BE2C (cell line): ENCODE data around the gene STARD9.

Source experiments
- DNase-seq: peaks from one replicate; pipeline ENCODE4 v3.0.0-alpha.2; 2020
- H3K27me3 ChIP-seq: fragments of 250-450 bp; sonication (Bioruptor Pico); 2 replicates; pipeline ENCODE4 v1.5.1; 2020; ENCODE audit warnings: mild to moderate bottlenecking
- H3K36me3 ChIP-seq: fragments of 250-450 bp; sonication (Bioruptor Pico); 2 replicates; pipeline ENCODE4 v1.5.1; 2020; ENCODE audit warnings: mild to moderate bottlenecking
- H3K4me1 ChIP-seq: fragments of 250-450 bp; sonication (Bioruptor Pico); 2 replicates; pipeline ENCODE4 v1.5.1; 2020
- H3K4me3 ChIP-seq: 2 replicates; pipeline ENCODE4 v1.5.1; 2011; ENCODE audit warnings: low read depth, low read length
- H3K9me3 ChIP-seq: fragments of 250-450 bp; sonication (Bioruptor Pico); 2 replicates; pipeline ENCODE4 v1.5.1; 2020
- CTCF ChIP-seq: IDR thresholded peaks from 2 replicates; pipeline ENCODE4 v1.5.1; 2012; ENCODE audit warnings: mild to moderate bottlenecking, low read depth, low read length

The STARD9 gene

DNA sequence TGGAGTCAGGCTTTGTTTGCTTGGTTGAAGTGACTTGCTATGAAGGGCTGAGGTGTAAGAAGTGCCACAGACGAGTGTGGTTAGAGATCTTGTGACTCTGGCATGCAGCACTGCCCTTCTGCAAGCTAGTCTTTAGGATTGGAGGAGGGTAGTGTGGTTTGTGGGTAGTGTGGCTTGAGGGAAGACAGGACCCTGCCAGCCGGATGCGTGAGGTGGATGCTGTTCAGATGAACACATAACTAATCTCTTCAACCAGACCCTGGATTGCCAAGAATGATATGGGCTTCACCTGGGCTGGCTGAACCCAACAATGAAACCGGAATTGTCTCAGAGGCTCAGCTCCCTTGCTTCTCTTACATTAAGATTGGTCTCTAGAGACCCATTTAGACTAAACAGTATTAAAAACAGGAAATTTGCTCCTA is 32.7 kb downstream of the STARD9 start:
- Histone ChIP-seq H3K4me1 (peaks cover 10% of the 10 kb centered on the region; the same call in 1 of the 2 replicates), H3K27me3 (no peaks in the 10 kb centered on the region), H3K4me3 (no peak overlapping the region), H3K9me3 (no peaks in the 10 kb centered on the region), H3K36me3 (no peaks in the 10 kb centered on the region)
- DNase-seq: peak; percentile 33
- no peak for TF ChIP-seq CTCF

GRCh38 chr15:42608752-42609488 is 33.5 kb downstream of the STARD9 start:
- DNase-seq: no peak
- Histone ChIP-seq H3K36me3 (no peaks in the 10 kb centered on the region), H3K4me1 (peaks cover 10% of the 10 kb centered on the region; the same call in 1 of the 2 replicates), H3K27me3 (no peaks in the 10 kb centered on the region), H3K9me3 (no peaks in the 10 kb centered on the region), H3K4me3 (no peak overlapping the region)
- TF ChIP-seq CTCF: no peak

DNA sequence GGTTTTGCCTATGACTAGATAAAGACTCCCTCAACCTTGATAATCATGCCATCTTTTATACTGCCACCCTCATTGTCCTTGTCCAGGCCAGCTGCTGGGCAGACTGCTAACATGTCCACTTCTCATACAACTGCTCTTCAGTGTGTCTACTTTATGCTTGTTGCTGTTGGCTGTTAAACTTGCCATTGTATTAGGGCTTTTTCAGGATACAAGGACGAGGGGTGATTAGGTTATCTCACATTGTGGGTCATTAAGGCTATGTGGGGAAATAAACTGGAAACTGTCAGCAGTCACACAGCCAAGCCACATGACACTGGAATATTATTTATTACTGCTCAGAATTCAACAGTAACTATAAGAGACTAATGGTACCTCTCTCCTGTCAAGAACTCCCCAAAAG is 36.1 kb downstream of the STARD9 start:
- H3K36me3 ChIP-seq: no peaks in the 10 kb centered on the region
- TF ChIP-seq CTCF: no peak
- H3K4me1 ChIP-seq: peaks cover 10% of the 10 kb centered on the region; the same call in 1 of the 2 replicates
- H3K27me3 ChIP-seq: no peaks in the 10 kb centered on the region
- no peak overlapping the region for H3K4me3 ChIP-seq
- DNase-seq: no peak
- no peaks in the 10 kb centered on the region for H3K9me3 ChIP-seq

DNA sequence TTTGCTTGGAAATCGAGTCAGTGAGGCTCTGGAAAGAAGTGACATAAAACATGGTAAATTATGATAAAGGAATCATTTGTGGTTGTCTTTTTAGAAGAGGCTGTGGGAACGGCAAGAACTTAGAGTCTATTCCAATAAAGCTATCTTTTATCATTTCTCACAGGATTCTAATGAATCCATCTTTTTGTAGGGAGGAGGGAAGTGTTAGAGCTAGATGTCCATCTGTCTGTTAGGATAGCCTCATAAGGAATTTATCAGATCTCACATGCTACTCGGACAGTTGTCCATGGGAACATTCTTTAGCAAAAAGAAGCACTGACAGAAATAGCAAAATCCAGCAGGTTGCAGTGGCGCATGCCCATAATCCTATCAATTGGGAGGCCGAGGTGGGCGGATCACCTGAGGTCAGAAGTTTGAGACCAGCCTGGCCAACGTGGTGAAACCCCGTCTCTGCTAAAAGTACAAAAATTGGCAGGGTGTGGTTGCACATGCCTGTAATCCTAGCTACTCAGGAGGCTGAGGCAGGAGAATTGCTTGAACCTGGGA is 37.0 kb downstream of the STARD9 start:
- Histone ChIP-seq H3K36me3 (no peaks in the 10 kb centered on the region), H3K4me3 (no peak overlapping the region), H3K4me1 (peaks cover 10% of the 10 kb centered on the region; the same call in 1 of the 2 replicates), H3K27me3 (no peaks in the 10 kb centered on the region), H3K9me3 (no peaks in the 10 kb centered on the region)
- no peak for DNase-seq
- TF ChIP-seq CTCF: no peak

DNA sequence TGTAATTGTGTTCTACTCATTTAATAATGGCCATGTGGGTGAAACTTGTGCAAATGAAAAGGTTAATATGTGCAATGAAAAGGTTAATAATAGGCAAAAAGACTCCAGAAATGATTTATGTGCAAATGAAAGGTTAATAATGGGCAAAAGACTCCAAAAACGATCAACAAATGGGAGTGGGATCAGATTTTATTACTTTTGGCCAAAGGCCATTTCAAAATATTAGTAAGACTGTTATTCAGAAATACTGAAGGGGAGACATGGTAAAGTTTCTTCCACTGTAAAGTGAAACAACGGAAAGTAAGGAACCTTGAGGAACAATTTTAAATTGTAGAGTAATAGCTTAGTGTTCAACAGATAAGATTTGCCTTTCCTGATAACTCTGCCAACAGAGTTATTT is 40.7 kb downstream of the STARD9 start:
- TF ChIP-seq CTCF: no peak
- Histone ChIP-seq H3K4me3 (no peak overlapping the region), H3K36me3 (no peaks in the 10 kb centered on the region), H3K4me1 (no peaks in the 10 kb centered on the region), H3K27me3 (no peaks in the 10 kb centered on the region), H3K9me3 (no peaks in the 10 kb centered on the region)
- DNase-seq: no peak
